Gastrocnemius medialis (tissue), 4 donors: ENCODE results near the gene CDC14C.

ENCODE experiments used
- POLR2A ChIP-seq, 2 donors: fragments of 450-650 bp; IDR thresholded peaks; one replicate each; pipeline ENCODE4 v1.6.1; 2017; ENCODE audit warnings: antibody characterized with exemption in 2 of 2, mild to moderate bottlenecking in 2 of 2, moderate library complexity in 2 of 2
- TF ChIP-seq, protein P1 (sequence below), 5 experiments: fragments of 450-650 bp in 3 of 5; fragments of 200-600 bp in 2 of 5; sonication (generic) in 2 of 5; IDR thresholded peaks in 4 of 5; conservative IDR thresholded peaks in 1 of 5; 1 replicate in 4 of 5; 2 replicates in 1 of 5; pipeline ENCODE4 v1.5.1; 2016 to 2019; ENCODE audit warnings: antibody characterized with exemption in 5 of 5, mild to moderate bottlenecking in 3 of 5, moderate library complexity in 3 of 5

- TF ChIP-seq, protein P1, sequence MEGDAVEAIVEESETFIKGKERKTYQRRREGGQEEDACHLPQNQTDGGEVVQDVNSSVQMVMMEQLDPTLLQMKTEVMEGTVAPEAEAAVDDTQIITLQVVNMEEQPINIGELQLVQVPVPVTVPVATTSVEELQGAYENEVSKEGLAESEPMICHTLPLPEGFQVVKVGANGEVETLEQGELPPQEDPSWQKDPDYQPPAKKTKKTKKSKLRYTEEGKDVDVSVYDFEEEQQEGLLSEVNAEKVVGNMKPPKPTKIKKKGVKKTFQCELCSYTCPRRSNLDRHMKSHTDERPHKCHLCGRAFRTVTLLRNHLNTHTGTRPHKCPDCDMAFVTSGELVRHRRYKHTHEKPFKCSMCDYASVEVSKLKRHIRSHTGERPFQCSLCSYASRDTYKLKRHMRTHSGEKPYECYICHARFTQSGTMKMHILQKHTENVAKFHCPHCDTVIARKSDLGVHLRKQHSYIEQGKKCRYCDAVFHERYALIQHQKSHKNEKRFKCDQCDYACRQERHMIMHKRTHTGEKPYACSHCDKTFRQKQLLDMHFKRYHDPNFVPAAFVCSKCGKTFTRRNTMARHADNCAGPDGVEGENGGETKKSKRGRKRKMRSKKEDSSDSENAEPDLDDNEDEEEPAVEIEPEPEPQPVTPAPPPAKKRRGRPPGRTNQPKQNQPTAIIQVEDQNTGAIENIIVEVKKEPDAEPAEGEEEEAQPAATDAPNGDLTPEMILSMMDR (IDR thresholded peaks at IDR 0.05 in 4 of 5, conservative IDR thresholded peaks at IDR 0.05 in 1 of 5), result no peak
- no peak for TF ChIP-seq POLR2A (IDR thresholded peaks at IDR 0.05)
Measured at GRCh38 chr7:48901966-48902365, 22.4 kb upstream of the CDC14C start.
